Osteocyte (in vitro differentiated cells): ENCODE measurements around the gene AMZ2. TPM values are rescaled to one million over a fixed set of nuclear protein-coding genes. Genes with fewer than 3 reads are reported as not detected.
"Not testable (repeated sequence)": the region's sequence is repeated elsewhere in the genome, so short reads cannot be mapped to it uniquely, and the experiment has no call there.

Source experiments
- DNase-seq: peaks from one replicate; pipeline ENCODE4 v3.0.0; 2021; ENCODE audit warnings: mixed read lengths; ENCODE audit not compliant: unreplicated experiment; ENCODE audit errors: extremely low spot score
- H3K27ac Mint-ChIP-seq: one replicate; pipeline ENCODE4 v1.8.0; 2021; ENCODE audit warnings: mild to moderate bottlenecking, mixed read lengths; ENCODE audit not compliant: unreplicated experiment
- H3K27me3 Mint-ChIP-seq: one replicate; pipeline ENCODE4 v1.8.0; 2021; ENCODE audit warnings: mixed read lengths; ENCODE audit not compliant: unreplicated experiment
- H3K36me3 Mint-ChIP-seq: one replicate; pipeline ENCODE4 v1.8.0; 2021; ENCODE audit warnings: mixed read lengths; ENCODE audit not compliant: unreplicated experiment
- H3K4me1 Mint-ChIP-seq: one replicate; pipeline ENCODE4 v1.8.0; 2021; ENCODE audit warnings: mixed read lengths; ENCODE audit not compliant: unreplicated experiment
- H3K4me3 Mint-ChIP-seq: one replicate; pipeline ENCODE4 v1.8.0; 2021; ENCODE audit warnings: mild to moderate bottlenecking, moderate library complexity, mixed read lengths; ENCODE audit not compliant: unreplicated experiment
- H3K9me3 Mint-ChIP-seq: one replicate; pipeline ENCODE4 v1.8.0; 2021; ENCODE audit warnings: mixed read lengths; ENCODE audit not compliant: unreplicated experiment
- CTCF ChIP-seq: fragments of 200-600 bp; sonication (generic); IDR thresholded peaks from 2 replicates; pipeline ENCODE4 v1.5.0; 2021; ENCODE audit warnings: antibody characterized with exemption, mild to moderate bottlenecking, moderate library complexity
- total RNA-seq: library from RNA; stranded (reverse); gene quantifications from 2 replicates; pipeline ENCODE4 v1.2.1, GENCODE V29; 2021

The AMZ2 gene
- total RNA-seq, 1 donor from 2014 or later, result 69.8 TPM

- no peak for DNase-seq
- Mint-ChIP-seq H3K4me3 (no peak overlapping the region), H3K9me3 (no peaks in the 10 kb centered on the region), H3K27ac (no peak overlapping the region), H3K36me3 (peaks cover 7% of the 10 kb centered on the region), H3K27me3 (no peaks in the 10 kb centered on the region), H3K4me1 (peaks cover 2% of the 10 kb centered on the region)
- TF ChIP-seq CTCF, result no peak
Measured at GRCh38 chr17:68222606-68223005, 25.2 kb upstream of the AMZ2 start.

- H3K27me3 Mint-ChIP-seq, H3K27ac Mint-ChIP-seq, H3K4me3 Mint-ChIP-seq, DNase-seq, H3K9me3 Mint-ChIP-seq, H3K4me1 Mint-ChIP-seq: not testable (repeated sequence)
- peaks cover 11% of the 10 kb centered on the region for H3K36me3 Mint-ChIP-seq
Measured at GRCh38 chr17:68225055-68225454, 22.8 kb upstream of the AMZ2 start.

- not testable (repeated sequence) for H3K4me3 Mint-ChIP-seq, H3K4me1 Mint-ChIP-seq, H3K9me3 Mint-ChIP-seq, DNase-seq, H3K27me3 Mint-ChIP-seq, H3K36me3 Mint-ChIP-seq
- peak overlapping the region; percentile 25 for H3K27ac Mint-ChIP-seq
Measured at GRCh38 chr17:68228039-68228680, 19.7 kb upstream of the AMZ2 start.

GRCh38 chr17:68228817-68229570, 18.8 kb upstream of the AMZ2 start:
- Mint-ChIP-seq H3K4me1 (no peaks in the 10 kb centered on the region), H3K27me3 (no peaks in the 10 kb centered on the region), H3K27ac (no peak overlapping the region), H3K4me3 (no peak overlapping the region), H3K36me3 (peaks cover 9% of the 10 kb centered on the region), H3K9me3 (no peaks in the 10 kb centered on the region)
- DNase-seq, result no peak
- TF ChIP-seq CTCF, result no peak

GRCh38 chr17:68229619-68230018, 18.2 kb upstream of the AMZ2 start:
- TF ChIP-seq CTCF, result no peak
- no peaks in the 10 kb centered on the region for H3K9me3 Mint-ChIP-seq
- peaks cover 9% of the 10 kb centered on the region for H3K36me3 Mint-ChIP-seq
- H3K4me3 Mint-ChIP-seq, result no peak overlapping the region
- H3K4me1 Mint-ChIP-seq, result no peaks in the 10 kb centered on the region
- DNase-seq, result no peak
- no peak overlapping the region for H3K27ac Mint-ChIP-seq
- no peaks in the 10 kb centered on the region for H3K27me3 Mint-ChIP-seq

- not testable (repeated sequence) for H3K36me3 Mint-ChIP-seq, H3K4me3 Mint-ChIP-seq, H3K27me3 Mint-ChIP-seq, DNase-seq, H3K27ac Mint-ChIP-seq, H3K9me3 Mint-ChIP-seq, H3K4me1 Mint-ChIP-seq
Measured at GRCh38 chr17:68231131-68231530, 16.7 kb upstream of the AMZ2 start.
